ENCODE measurements around the gene ADCY1.

DNA sequence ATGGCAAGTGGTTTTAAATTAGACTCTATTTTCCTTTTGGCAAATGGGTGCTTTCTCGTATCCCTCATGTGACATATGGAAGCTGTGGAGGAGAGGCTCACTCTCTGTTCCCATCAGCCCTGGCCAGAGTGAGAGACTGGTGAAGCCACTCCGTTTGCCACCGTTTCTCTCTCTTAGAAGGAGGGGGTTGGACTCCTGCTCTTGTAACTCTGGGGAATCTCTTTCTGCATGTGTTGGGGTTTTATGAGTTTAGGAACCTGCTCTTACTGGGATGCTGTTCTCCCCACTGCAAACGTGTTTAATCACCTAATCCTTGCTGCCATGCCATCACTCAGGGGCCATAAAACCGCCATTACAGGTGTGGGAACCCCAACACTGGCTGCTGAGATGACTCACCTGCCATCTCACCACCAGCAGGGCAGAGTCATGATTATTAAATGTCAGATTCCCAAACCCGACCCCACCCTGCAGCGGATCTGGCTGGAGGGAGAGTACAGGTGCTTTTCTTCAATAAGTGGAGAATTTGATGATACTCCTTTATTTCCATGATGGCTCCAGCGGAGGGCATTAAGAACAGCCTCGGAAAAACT lies 103.2 kb downstream of the ADCY1 start:
- no peak for TF ChIP-seq CTCF (IDR thresholded peaks at IDR 0.05)
- TF ChIP-seq POLR2A (IDR thresholded peaks at IDR 0.05), result no peak

All from uterus (tissue), 2 donors.